Mesothelial cell of epicardium (in vitro differentiated cells): ENCODE results near the gene NUP210. TPM values are rescaled to one million over a fixed set of nuclear protein-coding genes. Genes with fewer than 3 reads are reported as not detected.

Experiments used
- DNase-seq, 2 experiments: peaks; one replicate each; pipeline ENCODE4 v3.0.0; 2021; ENCODE audit warnings: low spot score in 2 of 2; ENCODE audit not compliant: unreplicated experiment in 2 of 2
- H3K27ac Mint-ChIP-seq: 2 replicates; pipeline ENCODE4 v1.8.0; 2021; ENCODE audit warnings: mixed read lengths
- H3K27me3 Mint-ChIP-seq: 2 replicates; pipeline ENCODE4 v1.8.0; 2021; ENCODE audit warnings: low read depth, mixed read lengths
- H3K36me3 Mint-ChIP-seq: 2 replicates; pipeline ENCODE4 v1.8.0; 2021; ENCODE audit warnings: mixed read lengths
- H3K4me1 Mint-ChIP-seq: 2 replicates; pipeline ENCODE4 v1.8.0; 2021; ENCODE audit warnings: mixed read lengths
- H3K4me3 Mint-ChIP-seq: 2 replicates; pipeline ENCODE4 v1.8.0; 2021; ENCODE audit warnings: mild to moderate bottlenecking, moderate library complexity, mixed read lengths
- H3K9me3 Mint-ChIP-seq: 2 replicates; pipeline ENCODE4 v1.8.0; 2021; ENCODE audit warnings: mixed read lengths
- CTCF ChIP-seq: fragments of 200-600 bp; sonication (generic); IDR thresholded peaks from one replicate; pipeline ENCODE4 v1.5.0; 2021; ENCODE audit warnings: antibody characterized with exemption; ENCODE audit not compliant: unreplicated experiment
- total RNA-seq: library from RNA; stranded (reverse); gene quantifications from 3 replicates; pipeline ENCODE4 v1.2.1, GENCODE V29; 2021

NUP210 gene
- total RNA-seq, 1 donor from 2014 or later = 27.9 TPM

GRCh38 chr3:13301286-13301987 is 118.7 kb downstream of the NUP210 start:
- TF ChIP-seq CTCF = no peak
- Mint-ChIP-seq H3K9me3 (no peaks in the 10 kb centered on the region), H3K27ac (peak overlapping the region; percentile 10), H3K4me3 (no peak overlapping the region), H3K36me3 (no peaks in the 10 kb centered on the region), H3K27me3 (peaks cover 8% of the 10 kb centered on the region), H3K4me1 (peaks cover 7% of the 10 kb centered on the region)
- DNase-seq = no peak

GRCh38 chr3:13300546-13301285 is 119.4 kb downstream of the NUP210 start:
- peaks cover 7% of the 10 kb centered on the region for H3K4me1 Mint-ChIP-seq
- H3K27ac Mint-ChIP-seq = no peak overlapping the region
- H3K36me3 Mint-ChIP-seq = no peaks in the 10 kb centered on the region
- peaks cover 12% of the 10 kb centered on the region for H3K27me3 Mint-ChIP-seq
- no peak for DNase-seq
- TF ChIP-seq CTCF = no peak
- H3K9me3 Mint-ChIP-seq = no peaks in the 10 kb centered on the region
- no peak overlapping the region for H3K4me3 Mint-ChIP-seq

GRCh38 chr3:13299531-13300155 is 120.5 kb downstream of the NUP210 start:
- H3K9me3 Mint-ChIP-seq = no peaks in the 10 kb centered on the region
- no peak overlapping the region for H3K27ac Mint-ChIP-seq
- no peaks in the 10 kb centered on the region for H3K36me3 Mint-ChIP-seq
- H3K4me1 Mint-ChIP-seq = peaks cover 7% of the 10 kb centered on the region
- peaks cover 21% of the 10 kb centered on the region for H3K27me3 Mint-ChIP-seq
- H3K4me3 Mint-ChIP-seq = no peak overlapping the region
- no peak for TF ChIP-seq CTCF
- peak in 1 of 2 experiments; percentile 15 for DNase-seq

- Mint-ChIP-seq H3K27me3 (peaks cover 21% of the 10 kb centered on the region), H3K36me3 (no peaks in the 10 kb centered on the region), H3K4me1 (peaks cover 7% of the 10 kb centered on the region), H3K27ac (no peak overlapping the region), H3K4me3 (no peak overlapping the region), H3K9me3 (no peaks in the 10 kb centered on the region)
- peak in 1 of 2 experiments; percentile 4 for DNase-seq
- no peak for TF ChIP-seq CTCF
Measured at GRCh38 chr3:13296662-13297061, 123.5 kb downstream of the NUP210 start.

GRCh38 chr3:13294442-13295351 is 125.4 kb downstream of the NUP210 start:
- no peak for DNase-seq
- TF ChIP-seq CTCF = no peak
- H3K9me3 Mint-ChIP-seq = no peaks in the 10 kb centered on the region
- no peak overlapping the region for H3K4me3 Mint-ChIP-seq
- H3K27ac Mint-ChIP-seq = no peak overlapping the region
- peaks cover 21% of the 10 kb centered on the region for H3K27me3 Mint-ChIP-seq
- H3K4me1 Mint-ChIP-seq = no peaks in the 10 kb centered on the region
- no peaks in the 10 kb centered on the region for H3K36me3 Mint-ChIP-seq
